ENCODE results near the gene IGFL1. TPM values are rescaled to one million over a fixed set of nuclear protein-coding genes. Genes with fewer than 3 reads are reported as not detected.

IGFL1 gene
- total RNA-seq, 2 donors from 2014 or later, result 4.8 TPM; not detected in 1

- 88% methylated on average over 20 of the region's 20 CpGs for WGBS
- H3K36me3 ChIP-seq, result no peaks in the 10 kb centered on the region
- H3K4me3 ChIP-seq, result no peak overlapping the region
- H3K27me3 ChIP-seq (replicated peaks; ENCODE audit: insufficient read depth), result no peaks in the 10 kb centered on the region
- H3K9me3 ChIP-seq, result no peaks in the 10 kb centered on the region
- intact Hi-C loops (cut with DNase I), result no loop called here
- DNase-seq (ENCODE audit: low spot score), result no peak
- TF ChIP-seq POLR2AphosphoS5 (IDR thresholded peaks at IDR 0.05) (no peak), POLR2A (IDR thresholded peaks at IDR 0.05) (no peak)
- TF ChIP-seq, protein P1, sequence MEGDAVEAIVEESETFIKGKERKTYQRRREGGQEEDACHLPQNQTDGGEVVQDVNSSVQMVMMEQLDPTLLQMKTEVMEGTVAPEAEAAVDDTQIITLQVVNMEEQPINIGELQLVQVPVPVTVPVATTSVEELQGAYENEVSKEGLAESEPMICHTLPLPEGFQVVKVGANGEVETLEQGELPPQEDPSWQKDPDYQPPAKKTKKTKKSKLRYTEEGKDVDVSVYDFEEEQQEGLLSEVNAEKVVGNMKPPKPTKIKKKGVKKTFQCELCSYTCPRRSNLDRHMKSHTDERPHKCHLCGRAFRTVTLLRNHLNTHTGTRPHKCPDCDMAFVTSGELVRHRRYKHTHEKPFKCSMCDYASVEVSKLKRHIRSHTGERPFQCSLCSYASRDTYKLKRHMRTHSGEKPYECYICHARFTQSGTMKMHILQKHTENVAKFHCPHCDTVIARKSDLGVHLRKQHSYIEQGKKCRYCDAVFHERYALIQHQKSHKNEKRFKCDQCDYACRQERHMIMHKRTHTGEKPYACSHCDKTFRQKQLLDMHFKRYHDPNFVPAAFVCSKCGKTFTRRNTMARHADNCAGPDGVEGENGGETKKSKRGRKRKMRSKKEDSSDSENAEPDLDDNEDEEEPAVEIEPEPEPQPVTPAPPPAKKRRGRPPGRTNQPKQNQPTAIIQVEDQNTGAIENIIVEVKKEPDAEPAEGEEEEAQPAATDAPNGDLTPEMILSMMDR (IDR thresholded peaks at IDR 0.05), result no peak
- no peak overlapping the region for H3K27ac ChIP-seq
- no peaks in the 10 kb centered on the region for H3K4me1 ChIP-seq (replicated peaks)
Observed at GRCh38 chr19:46186101-46186716, 43.3 kb upstream of the IGFL1 start.

- intact Hi-C loops (cut with DNase I), result no loop called here
- Histone ChIP-seq H3K36me3 (no peaks in the 10 kb centered on the region), H3K4me3 (no peak overlapping the region), H3K4me1 (replicated peaks) (no peaks in the 10 kb centered on the region), H3K9me3 (no peaks in the 10 kb centered on the region), H3K27ac (no peak overlapping the region), H3K27me3 (replicated peaks; ENCODE audit: insufficient read depth) (no peaks in the 10 kb centered on the region)
- peak; percentile 31 for DNase-seq (ENCODE audit: low spot score)
- TF ChIP-seq, protein P1 (IDR thresholded peaks at IDR 0.05), result no peak
- TF ChIP-seq POLR2AphosphoS5 (IDR thresholded peaks at IDR 0.05), result peak; percentile 70
- WGBS, result 7% methylated on average over 5 of the region's 5 CpGs
Observed at GRCh38 chr19:46186717-46187101, 42.8 kb upstream of the IGFL1 start.

GRCh38 chr19:46189971-46190888, 39.3 kb upstream of the IGFL1 start:
- DNase-seq (ENCODE audit: low spot score), result no peak
- H3K4me1 ChIP-seq (replicated peaks), result peaks cover 2% of the 10 kb centered on the region
- 70% methylated on average over 8 of the region's 8 CpGs for WGBS
- no peak overlapping the region for H3K4me3 ChIP-seq
- no peaks in the 10 kb centered on the region for H3K27me3 ChIP-seq (replicated peaks; ENCODE audit: insufficient read depth)
- TF ChIP-seq, protein P1 (IDR thresholded peaks at IDR 0.05), result no peak
- TF ChIP-seq POLR2AphosphoS5 (IDR thresholded peaks at IDR 0.05) (no peak), POLR2A (IDR thresholded peaks at IDR 0.05) (no peak)
- no peaks in the 10 kb centered on the region for H3K9me3 ChIP-seq
- no peaks in the 10 kb centered on the region for H3K36me3 ChIP-seq
- no peak overlapping the region for H3K27ac ChIP-seq
- intact Hi-C loops (cut with DNase I), result loop anchor here (2.0 kb wide), 2 partner anchors 107 to 163 kb away; no protein-coding TSS in a partner anchor

DNA sequence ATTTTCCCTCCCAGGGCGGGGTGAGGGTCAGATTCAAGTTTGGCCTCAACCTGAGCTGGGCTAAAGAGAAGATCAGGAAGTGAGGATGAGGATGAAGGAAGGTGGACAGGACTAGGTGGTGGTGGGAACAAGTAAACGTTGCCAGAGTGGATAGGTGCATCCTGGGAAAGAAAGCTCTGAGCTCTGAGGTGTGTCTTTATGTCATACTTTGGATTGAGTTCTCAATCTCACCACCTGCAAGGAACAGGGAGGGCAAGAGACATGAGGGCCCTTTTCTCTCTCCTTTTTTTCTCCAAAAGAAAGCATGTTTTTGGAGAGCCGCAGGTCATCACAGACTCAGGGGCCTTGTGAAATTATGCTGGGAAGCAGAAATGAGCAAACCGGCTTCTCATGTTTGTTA, 38.2 kb upstream of the IGFL1 start:
- TF ChIP-seq POLR2A (IDR thresholded peaks at IDR 0.05) (no peak), POLR2AphosphoS5 (IDR thresholded peaks at IDR 0.05) (no peak)
- TF ChIP-seq, protein P1 (IDR thresholded peaks at IDR 0.05), result no peak

More for the DNA sequence above, 38.2 kb upstream of the IGFL1 start:
- no peak overlapping the region for H3K27ac ChIP-seq
- H3K4me3 ChIP-seq, result no peak overlapping the region
- no peak for DNase-seq (ENCODE audit: low spot score)
- no peaks in the 10 kb centered on the region for H3K36me3 ChIP-seq
- no peaks in the 10 kb centered on the region for H3K27me3 ChIP-seq (replicated peaks; ENCODE audit: insufficient read depth)
- 72% methylated on average over 4 of the region's 4 CpGs for WGBS
- peaks cover 2% of the 10 kb centered on the region for H3K4me1 ChIP-seq (replicated peaks)
- H3K9me3 ChIP-seq, result no peaks in the 10 kb centered on the region
- intact Hi-C loops (cut with DNase I), result no loop called here

Measured in prostate gland (tissue), 2 donors.